SK-N-SH treated with all-trans-retinoic acid at 6 μM for 48 hours (cell line): ENCODE data around the gene SPACA6.

Source experiments
- ATAC-seq: fragments of 200-7000 bp; cut with Tn5 transposase; 3 replicates; pipeline ENCODE4 v1.9.1; 2020; ENCODE audit warnings: mild to moderate bottlenecking, moderate library complexity
- ARNTL ChIP-seq: fragments of 450-650 bp; formaldehyde crosslinking; IDR thresholded peaks from 2 replicates; pipeline ENCODE4 v1.5.0; 2020; ENCODE audit warnings: low read depth, mild to moderate bottlenecking, moderate library complexity, borderline replicate concordance
- BACH2 ChIP-seq: fragments of 250-450 bp; sonication (Bioruptor Pico); IDR thresholded peaks from 2 replicates; pipeline ENCODE4 v1.9.0; 2021; ENCODE audit warnings: mild to moderate bottlenecking, borderline replicate concordance
- ESRRG ChIP-seq: fragments of 250-450 bp; sonication (Bioruptor Pico); IDR thresholded peaks from 2 replicates; pipeline ENCODE4 v1.6.1; 2021; ENCODE audit warnings: mild to moderate bottlenecking
- GLIS3 ChIP-seq: fragments of 250-450 bp; sonication (Bioruptor Pico); IDR thresholded peaks from 2 replicates; pipeline ENCODE4 v1.5.0; 2020; ENCODE audit warnings: mild to moderate bottlenecking, moderate library complexity
- ISL1 ChIP-seq: fragments of 250-450 bp; sonication (Bioruptor Pico); IDR thresholded peaks from 2 replicates; pipeline ENCODE4 v2.1.2; 2022; ENCODE audit warnings: mild to moderate bottlenecking, moderate library complexity
- PPARA ChIP-seq: fragments of 250-450 bp; sonication (Bioruptor Pico); IDR thresholded peaks from 2 replicates; pipeline ENCODE4 v1.5.0; 2020; ENCODE audit warnings: mild to moderate bottlenecking, borderline replicate concordance
- RARB ChIP-seq: fragments of 250-450 bp; sonication (Bioruptor Pico); IDR thresholded peaks from 2 replicates; pipeline ENCODE4 v1.8.0; 2021; ENCODE audit warnings: mild to moderate bottlenecking, moderate library complexity
- SNAI2 ChIP-seq: fragments of 250-450 bp; sonication (Bioruptor Pico); IDR thresholded peaks from 2 replicates; pipeline ENCODE4 v1.5.0; 2020; ENCODE audit warnings: mild to moderate bottlenecking, moderate library complexity
- ZC3H10 ChIP-seq: fragments of 250-450 bp; sonication (Bioruptor Pico); IDR thresholded peaks from 2 replicates; pipeline ENCODE4 v1.5.1; 2021; ENCODE audit warnings: mild to moderate bottlenecking, moderate library complexity
- ZFP3 ChIP-seq: fragments of 250-450 bp; sonication (Bioruptor Pico); IDR thresholded peaks from 2 replicates; pipeline ENCODE4 v1.5.0; 2020; ENCODE audit warnings: mild to moderate bottlenecking, moderate library complexity
- ZFP30 ChIP-seq: fragments of 450-650 bp; formaldehyde crosslinking; IDR thresholded peaks from 2 replicates; pipeline ENCODE4 v1.5.0; 2022; ENCODE audit warnings: mild to moderate bottlenecking, moderate library complexity
- ZNF565 ChIP-seq: fragments of 450-650 bp; formaldehyde crosslinking; conservative IDR thresholded peaks from 2 replicates; pipeline ENCODE4 v1.5.0; 2020; ENCODE audit warnings: low read depth, mild to moderate bottlenecking, moderate library complexity
- ZNF70 ChIP-seq: fragments of 450-650 bp; formaldehyde crosslinking; IDR thresholded peaks from 2 replicates; pipeline ENCODE4 v1.5.0; 2020; ENCODE audit warnings: mild to moderate bottlenecking, moderate library complexity
- ZNF8 ChIP-seq: fragments of 450-650 bp; formaldehyde crosslinking; IDR thresholded peaks from 2 replicates; pipeline ENCODE4 v1.5.0; 2020; ENCODE audit warnings: mild to moderate bottlenecking, moderate library complexity
- TF ChIP-seq, protein P1 (sequence below): fragments of 250-450 bp; sonication (Bioruptor Pico); IDR thresholded peaks from 2 replicates; pipeline ENCODE4 v1.8.0; 2021; ENCODE audit warnings: low read depth, mild to moderate bottlenecking, moderate library complexity, borderline replicate concordance
- TF ChIP-seq, protein P2 (sequence below): fragments of 250-450 bp; sonication (Bioruptor Pico); IDR thresholded peaks from 2 replicates; pipeline ENCODE4 v1.5.1; 2020; ENCODE audit warnings: low read depth, mild to moderate bottlenecking, moderate library complexity
- TF ChIP-seq, protein P3 (sequence below): fragments of 250-450 bp; sonication (Bioruptor Pico); IDR thresholded peaks from 2 replicates; pipeline ENCODE4 v1.5.1; 2021; ENCODE audit warnings: mild to moderate bottlenecking, moderate library complexity
- TF ChIP-seq, protein P4 (sequence below): fragments of 250-450 bp; sonication (Bioruptor Pico); IDR thresholded peaks from 2 replicates; pipeline ENCODE4 v1.8.0; 2020; ENCODE audit warnings: mild to moderate bottlenecking, moderate library complexity, borderline replicate concordance

SPACA6 gene

DNA sequence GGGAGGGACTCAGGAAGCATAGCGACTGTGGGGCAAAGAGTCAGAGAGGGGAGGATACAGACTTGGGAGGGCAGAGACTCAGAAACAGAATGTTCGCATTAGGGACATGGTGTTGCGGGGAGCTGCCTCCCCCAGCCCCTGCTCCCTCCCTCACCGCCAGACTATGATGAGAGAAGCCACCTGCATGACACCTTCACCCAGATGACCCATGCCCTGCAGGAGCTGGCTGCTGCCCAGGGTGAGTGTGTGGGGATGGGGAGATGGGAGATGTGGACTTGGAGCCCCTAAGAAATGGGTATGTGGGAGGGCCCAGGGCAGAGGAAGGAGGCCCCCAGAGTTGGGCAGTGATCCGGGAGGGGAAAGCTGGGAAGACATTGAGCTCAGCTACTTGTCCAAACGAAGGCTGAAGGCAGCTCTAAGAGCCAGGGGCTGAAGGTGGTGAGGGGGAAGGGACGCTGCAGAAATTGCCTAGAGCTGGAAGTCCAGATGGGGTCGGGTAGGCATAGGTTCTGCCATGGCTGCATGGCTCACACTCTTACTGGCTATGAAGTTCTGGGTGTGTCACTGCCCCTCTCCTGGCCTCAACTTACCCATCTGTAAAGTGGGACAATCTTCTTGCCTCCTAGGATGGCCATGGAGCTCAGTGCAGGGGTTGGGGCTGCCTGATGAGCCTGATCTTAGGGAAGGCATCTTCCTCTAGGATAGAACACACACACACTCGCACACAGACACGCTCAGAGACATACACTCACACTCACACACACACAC lies 1.4 kb downstream of the SPACA6 start (continued):
- TF ChIP-seq, protein P1, sequence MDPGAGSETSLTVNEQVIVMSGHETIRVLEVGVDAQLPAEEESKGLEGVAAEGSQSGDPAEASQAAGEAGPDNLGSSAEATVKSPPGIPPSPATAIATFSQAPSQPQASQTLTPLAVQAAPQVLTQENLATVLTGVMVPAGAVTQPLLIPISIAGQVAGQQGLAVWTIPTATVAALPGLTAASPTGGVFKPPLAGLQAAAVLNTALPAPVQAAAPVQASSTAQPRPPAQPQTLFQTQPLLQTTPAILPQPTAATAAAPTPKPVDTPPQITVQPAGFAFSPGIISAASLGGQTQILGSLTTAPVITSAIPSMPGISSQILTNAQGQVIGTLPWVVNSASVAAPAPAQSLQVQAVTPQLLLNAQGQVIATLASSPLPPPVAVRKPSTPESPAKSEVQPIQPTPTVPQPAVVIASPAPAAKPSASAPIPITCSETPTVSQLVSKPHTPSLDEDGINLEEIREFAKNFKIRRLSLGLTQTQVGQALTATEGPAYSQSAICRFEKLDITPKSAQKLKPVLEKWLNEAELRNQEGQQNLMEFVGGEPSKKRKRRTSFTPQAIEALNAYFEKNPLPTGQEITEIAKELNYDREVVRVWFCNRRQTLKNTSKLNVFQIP: no peak

DNA sequence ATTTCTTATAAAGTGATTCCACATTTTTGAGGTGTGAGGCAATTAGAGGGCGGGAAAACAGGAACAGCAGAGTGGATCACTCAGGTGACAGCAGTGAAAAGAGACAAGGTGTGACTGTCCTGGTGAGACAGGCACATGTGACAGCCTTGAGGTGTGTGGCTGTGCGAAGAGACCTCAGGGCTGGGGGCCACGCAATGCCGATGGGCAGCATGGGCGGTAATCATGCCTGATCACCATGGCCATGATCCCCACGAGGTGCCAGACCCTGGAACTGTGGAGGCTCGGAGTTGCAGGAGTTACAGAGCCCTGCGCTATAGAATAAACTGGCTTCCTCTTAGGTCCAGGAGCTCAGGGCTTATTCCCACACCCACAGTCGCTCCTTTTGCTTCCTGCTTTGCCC lies 2.0 kb downstream of the SPACA6 start:
- TF ChIP-seq ESRRG (CRISPR knock-in tag) (no peak), ISL1 (CRISPR knock-in tag) (no peak), RARB (CRISPR knock-in tag) (no peak), ZC3H10 (CRISPR knock-in tag) (no peak), SNAI2 (CRISPR knock-in tag) (no peak), GLIS3 (CRISPR knock-in tag) (no peak), ZNF8 (CRISPR knock-in tag) (no peak), PPARA (CRISPR knock-in tag) (no peak), ZFP3 (CRISPR knock-in tag) (no peak)
- TF ChIP-seq, protein P1: no peak
- TF ChIP-seq, protein P2, sequence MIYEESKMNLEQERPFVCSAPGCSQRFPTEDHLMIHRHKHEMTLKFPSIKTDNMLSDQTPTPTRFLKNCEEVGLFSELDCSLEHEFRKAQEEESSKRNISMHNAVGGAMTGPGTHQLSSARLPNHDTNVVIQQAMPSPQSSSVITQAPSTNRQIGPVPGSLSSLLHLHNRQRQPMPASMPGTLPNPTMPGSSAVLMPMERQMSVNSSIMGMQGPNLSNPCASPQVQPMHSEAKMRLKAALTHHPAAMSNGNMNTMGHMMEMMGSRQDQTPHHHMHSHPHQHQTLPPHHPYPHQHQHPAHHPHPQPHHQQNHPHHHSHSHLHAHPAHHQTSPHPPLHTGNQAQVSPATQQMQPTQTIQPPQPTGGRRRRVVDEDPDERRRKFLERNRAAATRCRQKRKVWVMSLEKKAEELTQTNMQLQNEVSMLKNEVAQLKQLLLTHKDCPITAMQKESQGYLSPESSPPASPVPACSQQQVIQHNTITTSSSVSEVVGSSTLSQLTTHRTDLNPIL (CRISPR knock-in tag): no peak
- no peak for ATAC-seq

DNA sequence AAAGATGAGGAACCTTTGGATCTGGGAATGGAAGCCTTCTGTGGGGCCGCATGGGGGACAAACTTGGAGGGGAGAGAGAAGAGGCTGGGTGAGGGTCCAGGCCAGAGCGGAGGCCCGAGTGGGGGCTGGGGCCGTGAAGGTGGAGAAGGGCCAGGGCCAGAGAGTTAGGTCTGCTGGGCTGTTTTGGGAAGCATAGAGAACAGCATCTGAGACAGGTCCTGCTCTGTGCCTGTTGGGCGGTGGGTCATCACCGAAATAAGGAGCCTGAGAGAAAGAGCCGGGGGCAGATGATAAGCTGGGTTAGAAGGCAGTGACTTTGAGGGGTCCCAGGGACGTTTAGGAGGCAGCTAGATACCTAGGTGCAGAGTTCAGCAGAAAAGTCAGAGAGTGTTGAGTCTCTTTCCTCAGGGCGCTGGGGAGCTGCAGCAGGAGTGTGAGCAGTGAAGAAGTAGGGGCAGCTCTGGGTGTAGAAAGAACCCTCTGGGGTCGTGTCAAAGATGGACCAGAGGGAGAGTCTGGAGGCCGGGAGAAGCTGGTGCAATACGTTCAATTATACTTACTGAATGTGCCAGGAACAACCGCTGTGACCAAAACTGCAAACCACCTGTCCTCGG lies 2.7 kb downstream of the SPACA6 start:
- ATAC-seq: no peak
- no peak for TF ChIP-seq ZNF565 (CRISPR knock-in tag)
- TF ChIP-seq, protein P3, sequence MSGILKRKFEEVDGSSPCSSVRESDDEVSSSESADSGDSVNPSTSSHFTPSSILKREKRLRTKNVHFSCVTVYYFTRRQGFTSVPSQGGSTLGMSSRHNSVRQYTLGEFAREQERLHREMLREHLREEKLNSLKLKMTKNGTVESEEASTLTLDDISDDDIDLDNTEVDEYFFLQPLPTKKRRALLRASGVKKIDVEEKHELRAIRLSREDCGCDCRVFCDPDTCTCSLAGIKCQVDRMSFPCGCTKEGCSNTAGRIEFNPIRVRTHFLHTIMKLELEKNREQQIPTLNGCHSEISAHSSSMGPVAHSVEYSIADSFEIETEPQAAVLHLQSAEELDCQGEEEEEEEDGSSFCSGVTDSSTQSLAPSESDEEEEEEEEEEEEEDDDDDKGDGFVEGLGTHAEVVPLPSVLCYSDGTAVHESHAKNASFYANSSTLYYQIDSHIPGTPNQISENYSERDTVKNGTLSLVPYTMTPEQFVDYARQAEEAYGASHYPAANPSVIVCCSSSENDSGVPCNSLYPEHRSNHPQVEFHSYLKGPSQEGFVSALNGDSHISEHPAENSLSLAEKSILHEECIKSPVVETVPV: no peak
- TF ChIP-seq, protein P2 (CRISPR knock-in tag): no peak
- TF ChIP-seq PPARA (CRISPR knock-in tag): no peak
- no peak for TF ChIP-seq ZC3H10 (CRISPR knock-in tag)
- no peak for TF ChIP-seq ZFP3 (CRISPR knock-in tag)
- TF ChIP-seq ISL1 (CRISPR knock-in tag): no peak
- TF ChIP-seq ARNTL (CRISPR knock-in tag): no peak
- no peak for TF ChIP-seq ZNF70 (CRISPR knock-in tag)
- no peak for TF ChIP-seq BACH2 (CRISPR knock-in tag)
- no peak for TF ChIP-seq GLIS3 (CRISPR knock-in tag)
- no peak for TF ChIP-seq ZFP30
- TF ChIP-seq, protein P4, sequence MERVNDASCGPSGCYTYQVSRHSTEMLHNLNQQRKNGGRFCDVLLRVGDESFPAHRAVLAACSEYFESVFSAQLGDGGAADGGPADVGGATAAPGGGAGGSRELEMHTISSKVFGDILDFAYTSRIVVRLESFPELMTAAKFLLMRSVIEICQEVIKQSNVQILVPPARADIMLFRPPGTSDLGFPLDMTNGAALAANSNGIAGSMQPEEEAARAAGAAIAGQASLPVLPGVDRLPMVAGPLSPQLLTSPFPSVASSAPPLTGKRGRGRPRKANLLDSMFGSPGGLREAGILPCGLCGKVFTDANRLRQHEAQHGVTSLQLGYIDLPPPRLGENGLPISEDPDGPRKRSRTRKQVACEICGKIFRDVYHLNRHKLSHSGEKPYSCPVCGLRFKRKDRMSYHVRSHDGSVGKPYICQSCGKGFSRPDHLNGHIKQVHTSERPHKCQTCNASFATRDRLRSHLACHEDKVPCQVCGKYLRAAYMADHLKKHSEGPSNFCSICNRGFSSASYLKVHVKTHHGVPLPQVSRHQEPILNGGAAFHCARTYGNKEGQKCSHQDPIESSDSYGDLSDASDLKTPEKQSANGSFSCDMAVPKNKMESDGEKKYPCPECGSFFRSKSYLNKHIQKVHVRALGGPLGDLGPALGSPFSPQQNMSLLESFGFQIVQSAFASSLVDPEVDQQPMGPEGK (CRISPR knock-in tag): no peak
